ENCODE data around the gene RAVER2.

Gene RAVER2

DNA sequence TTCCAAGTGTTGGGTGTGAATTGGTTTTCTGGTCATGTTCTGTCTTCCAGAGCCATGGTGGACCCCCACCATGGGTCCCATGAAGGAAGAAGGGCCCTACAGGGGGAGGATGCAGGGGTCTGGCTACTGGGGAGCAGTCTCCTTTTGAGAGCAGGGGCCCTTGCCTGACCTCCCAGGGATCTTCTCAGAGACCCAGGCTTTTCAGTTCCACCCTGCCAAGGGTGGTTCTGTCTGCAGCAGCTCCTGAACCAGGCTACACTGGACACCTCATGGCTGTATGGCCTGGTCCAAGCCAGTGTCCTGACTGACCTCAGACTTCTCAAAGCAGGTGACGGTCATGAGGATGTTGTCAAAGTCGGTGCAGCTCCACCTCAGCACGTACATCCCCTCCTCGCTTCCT lies 112.5 kb downstream of the RAVER2 start:
- no peaks in the 10 kb centered on the region for H3K27me3 ChIP-seq (replicated peaks; ENCODE audit: control insufficient read depth, insufficient read depth, low read length)
- TF ChIP-seq, protein P1, sequence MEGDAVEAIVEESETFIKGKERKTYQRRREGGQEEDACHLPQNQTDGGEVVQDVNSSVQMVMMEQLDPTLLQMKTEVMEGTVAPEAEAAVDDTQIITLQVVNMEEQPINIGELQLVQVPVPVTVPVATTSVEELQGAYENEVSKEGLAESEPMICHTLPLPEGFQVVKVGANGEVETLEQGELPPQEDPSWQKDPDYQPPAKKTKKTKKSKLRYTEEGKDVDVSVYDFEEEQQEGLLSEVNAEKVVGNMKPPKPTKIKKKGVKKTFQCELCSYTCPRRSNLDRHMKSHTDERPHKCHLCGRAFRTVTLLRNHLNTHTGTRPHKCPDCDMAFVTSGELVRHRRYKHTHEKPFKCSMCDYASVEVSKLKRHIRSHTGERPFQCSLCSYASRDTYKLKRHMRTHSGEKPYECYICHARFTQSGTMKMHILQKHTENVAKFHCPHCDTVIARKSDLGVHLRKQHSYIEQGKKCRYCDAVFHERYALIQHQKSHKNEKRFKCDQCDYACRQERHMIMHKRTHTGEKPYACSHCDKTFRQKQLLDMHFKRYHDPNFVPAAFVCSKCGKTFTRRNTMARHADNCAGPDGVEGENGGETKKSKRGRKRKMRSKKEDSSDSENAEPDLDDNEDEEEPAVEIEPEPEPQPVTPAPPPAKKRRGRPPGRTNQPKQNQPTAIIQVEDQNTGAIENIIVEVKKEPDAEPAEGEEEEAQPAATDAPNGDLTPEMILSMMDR (IDR thresholded peaks at IDR 0.05; ENCODE audit: insufficient read depth, low read length, poor library complexity, severe bottlenecking) = no peak
- peaks cover 33% of the 10 kb centered on the region for H3K36me3 ChIP-seq (ENCODE audit: control insufficient read depth, insufficient read depth, low read length)

DNA sequence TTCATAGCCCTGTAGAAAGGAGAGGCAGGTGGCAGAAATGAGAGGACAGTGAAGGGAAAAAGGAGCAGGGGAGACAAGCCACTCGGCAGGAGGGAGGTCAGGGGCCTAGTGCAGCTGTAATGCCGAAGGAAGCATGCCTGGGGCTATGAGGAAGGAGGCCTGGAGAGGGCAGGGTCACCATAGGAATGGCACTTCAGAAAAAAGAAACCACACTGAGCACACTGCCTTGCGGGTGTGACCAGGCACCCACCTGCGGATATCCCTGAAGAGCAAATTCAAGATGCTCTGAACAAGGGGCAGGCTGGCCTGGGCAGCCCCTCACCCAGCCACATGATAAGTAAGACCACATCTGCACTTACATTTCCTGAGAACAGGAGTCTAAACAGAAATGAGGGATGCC lies 116.7 kb downstream of the RAVER2 start:
- Histone ChIP-seq H3K4me3 (replicated peaks; ENCODE audit: low read depth, low read length) (no peak overlapping the region), H3K36me3 (ENCODE audit: control insufficient read depth, insufficient read depth, low read length) (peaks cover 14% of the 10 kb centered on the region), H3K27me3 (replicated peaks; ENCODE audit: control insufficient read depth, insufficient read depth, low read length) (no peaks in the 10 kb centered on the region)
- no peak for DNase-seq (ENCODE audit: extremely low read depth, insufficient read length)
- TF ChIP-seq, protein P1 (IDR thresholded peaks at IDR 0.05; ENCODE audit: insufficient read depth, low read length, poor library complexity, severe bottlenecking) = peak; percentile 25

More for the DNA sequence above, 112.5 kb downstream of the RAVER2 start:
- DNase-seq (ENCODE audit: extremely low read depth, insufficient read length) = no peak
- H3K4me3 ChIP-seq (replicated peaks; ENCODE audit: low read depth, low read length) = no peak overlapping the region

DNA sequence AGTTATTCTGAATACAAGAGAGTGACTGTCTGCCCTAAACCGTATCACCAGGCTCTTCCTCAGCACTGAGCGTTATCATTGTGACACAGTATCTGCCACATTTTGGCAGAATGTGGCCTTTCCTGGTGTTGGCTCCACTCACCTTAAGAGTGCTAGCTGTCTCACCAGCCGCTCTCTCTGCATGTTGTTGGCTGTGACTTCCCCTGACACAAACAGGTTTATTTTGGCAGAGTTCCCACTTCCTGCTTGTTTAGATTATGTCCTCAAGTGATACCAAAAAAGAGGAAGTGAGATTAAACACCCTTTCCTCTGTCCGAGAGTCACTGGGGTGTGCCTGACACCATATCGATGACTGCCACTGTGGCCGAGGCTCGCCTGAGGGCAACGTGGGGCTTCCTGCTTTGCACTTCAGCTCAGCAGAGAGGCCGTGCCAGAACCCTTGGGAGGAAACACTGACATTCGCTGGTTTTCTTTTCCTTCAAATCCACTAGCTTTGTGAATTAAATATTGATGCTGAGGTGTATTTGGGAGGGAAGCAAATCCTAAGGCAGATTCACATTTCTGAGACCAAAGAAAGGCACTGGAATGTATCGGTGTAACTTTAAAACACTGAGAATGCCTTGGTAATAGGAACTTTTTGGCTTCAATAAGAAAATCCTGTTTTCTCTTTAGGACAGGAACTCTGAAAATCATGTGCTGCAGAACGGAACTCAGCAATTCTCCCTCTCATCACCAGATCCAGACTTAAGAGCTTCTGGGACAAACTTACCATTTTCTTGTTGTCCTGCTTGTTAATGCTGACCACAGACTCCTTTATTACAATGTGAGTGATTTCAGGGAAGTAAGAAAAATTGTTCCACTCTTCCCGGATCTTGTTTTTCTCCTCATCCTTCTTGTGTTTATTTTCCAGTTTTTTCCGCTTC lies 119.4 kb downstream of the RAVER2 start:
- no peaks in the 10 kb centered on the region for H3K27me3 ChIP-seq (replicated peaks; ENCODE audit: control insufficient read depth, insufficient read depth, low read length)
- H3K36me3 ChIP-seq (ENCODE audit: control insufficient read depth, insufficient read depth, low read length) = peaks cover 1% of the 10 kb centered on the region
- TF ChIP-seq, protein P1 (IDR thresholded peaks at IDR 0.05; ENCODE audit: insufficient read depth, low read length, poor library complexity, severe bottlenecking) = no peak
- H3K4me3 ChIP-seq (replicated peaks; ENCODE audit: low read depth, low read length) = no peak overlapping the region
- peak; percentile 88 for DNase-seq (ENCODE audit: extremely low read depth, insufficient read length)

DNA sequence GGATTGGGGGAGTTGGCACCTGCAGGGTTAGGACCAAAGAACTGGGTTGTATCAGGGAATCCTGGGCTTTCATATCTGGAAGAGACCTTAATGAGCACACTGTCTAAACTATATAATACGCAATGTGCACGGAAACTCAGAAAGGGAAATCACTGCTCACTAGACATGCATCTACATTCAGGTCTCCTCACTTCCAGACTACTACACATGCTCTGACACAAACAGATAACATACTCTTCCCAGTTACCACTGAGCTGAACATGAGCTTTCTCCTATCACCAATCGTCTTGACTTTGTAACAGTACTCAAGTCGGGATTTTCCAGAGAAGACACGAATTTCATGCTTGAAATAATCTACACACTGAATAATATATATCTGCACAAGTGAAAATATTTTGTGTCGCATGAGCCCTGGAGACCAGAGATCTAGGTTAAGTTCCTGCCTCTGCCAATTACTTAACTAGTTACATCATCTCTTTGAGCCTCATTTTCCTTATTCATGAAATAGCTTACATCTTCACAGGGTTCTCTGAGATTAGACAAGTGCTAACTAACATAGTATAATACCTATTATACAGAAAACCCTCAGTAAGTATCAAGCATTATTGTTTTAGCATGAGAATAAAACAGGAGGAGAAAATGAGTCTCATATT lies 120.4 kb downstream of the RAVER2 start:
- H3K4me3 ChIP-seq (replicated peaks; ENCODE audit: low read depth, low read length) = no peak overlapping the region
- DNase-seq (ENCODE audit: extremely low read depth, insufficient read length) = no peak
- no peaks in the 10 kb centered on the region for H3K27me3 ChIP-seq (replicated peaks; ENCODE audit: control insufficient read depth, insufficient read depth, low read length)
- peaks cover 1% of the 10 kb centered on the region for H3K36me3 ChIP-seq (ENCODE audit: control insufficient read depth, insufficient read depth, low read length)
- TF ChIP-seq, protein P1 (IDR thresholded peaks at IDR 0.05; ENCODE audit: insufficient read depth, low read length, poor library complexity, severe bottlenecking) = no peak

DNA sequence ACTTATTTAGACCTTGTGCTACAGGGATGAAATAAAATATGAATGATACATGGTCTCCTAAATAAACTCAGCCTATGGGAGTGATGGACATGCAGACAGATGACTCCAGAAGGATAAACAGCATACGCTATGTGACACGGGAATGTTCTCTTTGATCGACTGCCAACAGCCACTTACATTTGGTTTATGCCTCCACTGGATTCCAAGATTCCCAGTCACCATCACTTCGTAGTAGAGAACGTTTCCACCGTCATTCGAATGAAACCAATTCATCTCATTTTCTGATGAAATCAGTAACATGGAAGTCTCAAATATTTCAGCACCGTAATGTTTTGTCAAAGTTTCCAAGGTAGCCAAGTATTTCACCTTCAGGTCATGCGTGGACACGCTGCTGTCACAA lies 121.8 kb downstream of the RAVER2 start:
- H3K4me3 ChIP-seq (replicated peaks; ENCODE audit: low read depth, low read length) = no peak overlapping the region
- no peaks in the 10 kb centered on the region for H3K27me3 ChIP-seq (replicated peaks; ENCODE audit: control insufficient read depth, insufficient read depth, low read length)
- TF ChIP-seq, protein P1 (IDR thresholded peaks at IDR 0.05; ENCODE audit: insufficient read depth, low read length, poor library complexity, severe bottlenecking) = no peak
- DNase-seq (ENCODE audit: extremely low read depth, insufficient read length) = no peak
- peaks cover 3% of the 10 kb centered on the region for H3K36me3 ChIP-seq (ENCODE audit: control insufficient read depth, insufficient read depth, low read length)

Data from GM06990 (cell line).